NB4 (cell line): Measurements from ENCODE around the gene ALCAM.

Source experiments
- POLR2A ChIP-seq: IDR thresholded peaks from 2 replicates; pipeline ENCODE4 v1.6.1; 2011; ENCODE audit warnings: mild to moderate bottlenecking; ENCODE audit not compliant: insufficient read length; ENCODE audit errors: extremely low read depth
- TF ChIP-seq, protein P1 (sequence below): IDR thresholded peaks from one replicate; pipeline ENCODE4 v1.5.1; 2012; ENCODE audit warnings: low read depth, low read length

DNA sequence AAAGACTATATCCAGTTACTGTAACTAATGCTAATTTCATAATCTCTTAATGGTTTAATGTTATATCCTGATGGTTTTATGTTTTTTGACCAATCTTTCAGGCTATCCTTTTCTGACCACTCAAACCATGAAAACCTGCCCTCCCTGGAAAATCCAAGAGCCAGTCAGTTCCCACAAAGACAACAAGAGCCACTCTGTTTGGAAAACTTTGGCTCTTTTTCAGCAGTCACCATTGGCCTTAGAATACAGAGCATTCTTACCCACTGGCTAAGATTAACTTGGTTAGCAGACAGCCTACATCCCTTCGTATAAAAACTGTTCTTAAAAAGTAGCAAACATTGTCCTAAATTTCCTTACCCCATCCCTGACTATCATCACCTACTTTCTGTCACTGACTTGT is 32.9 kb downstream of the ALCAM start:
- no peak for TF ChIP-seq POLR2A
- TF ChIP-seq, protein P1, sequence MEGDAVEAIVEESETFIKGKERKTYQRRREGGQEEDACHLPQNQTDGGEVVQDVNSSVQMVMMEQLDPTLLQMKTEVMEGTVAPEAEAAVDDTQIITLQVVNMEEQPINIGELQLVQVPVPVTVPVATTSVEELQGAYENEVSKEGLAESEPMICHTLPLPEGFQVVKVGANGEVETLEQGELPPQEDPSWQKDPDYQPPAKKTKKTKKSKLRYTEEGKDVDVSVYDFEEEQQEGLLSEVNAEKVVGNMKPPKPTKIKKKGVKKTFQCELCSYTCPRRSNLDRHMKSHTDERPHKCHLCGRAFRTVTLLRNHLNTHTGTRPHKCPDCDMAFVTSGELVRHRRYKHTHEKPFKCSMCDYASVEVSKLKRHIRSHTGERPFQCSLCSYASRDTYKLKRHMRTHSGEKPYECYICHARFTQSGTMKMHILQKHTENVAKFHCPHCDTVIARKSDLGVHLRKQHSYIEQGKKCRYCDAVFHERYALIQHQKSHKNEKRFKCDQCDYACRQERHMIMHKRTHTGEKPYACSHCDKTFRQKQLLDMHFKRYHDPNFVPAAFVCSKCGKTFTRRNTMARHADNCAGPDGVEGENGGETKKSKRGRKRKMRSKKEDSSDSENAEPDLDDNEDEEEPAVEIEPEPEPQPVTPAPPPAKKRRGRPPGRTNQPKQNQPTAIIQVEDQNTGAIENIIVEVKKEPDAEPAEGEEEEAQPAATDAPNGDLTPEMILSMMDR = no peak
